Lower leg skin (tissue), 4 donors: ENCODE results near the gene CRTC3. TPM values are rescaled to one million over a fixed set of nuclear protein-coding genes. Genes with fewer than 3 reads are reported as not detected.

Experiments
- DNase-seq, 2 donors: peaks; one replicate each; pipeline ENCODE4 v3.0.0-alpha.2; 2019; ENCODE audit warnings: low spot score in 2 of 2
- H3K4me3 ChIP-seq: fragments of 200-600 bp; sonication (generic); 2 replicates; pipeline ENCODE4 v1.5.1; 2017; ENCODE audit warnings: mild to moderate bottlenecking, low read depth; ENCODE audit not compliant: poor library complexity, severe bottlenecking
- POLR2A ChIP-seq, 2 donors: fragments of 450-650 bp; IDR thresholded peaks; one replicate each; pipeline ENCODE4 v1.6.1; 2016 to 2017; ENCODE audit warnings: antibody characterized with exemption in 2 of 2, mild to moderate bottlenecking in 1 of 2, moderate library complexity in 1 of 2
- WGBS, 2 donors: methylation state at CpG; one replicate each; pipeline ENCODE4 v1.1.5; 2018; 5-methylcytosine and 5-hydroxymethylcytosine counted together
- intact Hi-C: fragments of 100-400 bp; cut with DNase I; formaldehyde crosslinking; loops from one replicate; pipeline ENCODE4 v1.15.0; 2023; ENCODE audit warnings: low total_unique reads
- total RNA-seq, 4 donors: library from RNA; depleted of rRNA; stranded (reverse); fragments of >200 nt; gene quantifications; one replicate each; pipeline ENCODE4 v1.1.0, GENCODE V29; 2016
- TF ChIP-seq, protein P1 (sequence below), 3 donors: fragments of 450-650 bp; IDR thresholded peaks; one replicate each; pipeline ENCODE4 v1.5.1; 2016; ENCODE audit warnings: antibody characterized with exemption in 3 of 3, mild to moderate bottlenecking in 3 of 3, moderate library complexity in 2 of 3

CRTC3 gene
- total RNA-seq, 4 donors from 2014 or later = 27.3 to 32.5 (median 28.9) TPM

DNA sequence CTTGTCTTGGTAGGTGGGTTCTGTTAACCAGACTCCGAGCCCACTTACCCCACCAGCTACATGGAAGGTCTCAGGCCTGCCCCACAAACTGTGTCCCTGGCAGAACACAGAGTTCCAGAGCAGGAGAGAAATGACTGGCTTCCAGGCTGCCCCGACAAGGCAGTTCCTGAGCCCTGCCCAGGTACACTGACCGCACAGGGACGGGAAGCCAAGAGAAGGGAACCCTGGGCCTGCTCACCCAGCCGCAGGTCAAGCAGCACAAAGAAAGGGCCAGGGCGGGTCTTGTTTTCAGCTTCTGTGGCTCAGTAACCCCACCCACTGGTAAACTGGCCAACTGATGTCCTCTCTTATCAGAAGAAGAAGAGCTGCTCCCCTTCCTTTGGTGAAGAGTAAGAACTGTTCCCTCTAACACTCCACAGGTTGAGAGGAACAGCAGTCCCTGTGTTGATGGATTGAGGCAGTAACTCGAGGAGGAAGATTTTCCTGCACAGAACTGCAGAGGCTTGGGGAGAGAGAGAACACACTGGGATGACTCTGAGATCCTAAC is 68.4 kb downstream of the CRTC3 start:
- 69 to 73% methylated on average over 7 of the region's 7 CpGs for WGBS, 2 donors
- intact Hi-C loops = no loop called here
- H3K4me3 ChIP-seq = no peak overlapping the region
- TF ChIP-seq, protein P1, sequence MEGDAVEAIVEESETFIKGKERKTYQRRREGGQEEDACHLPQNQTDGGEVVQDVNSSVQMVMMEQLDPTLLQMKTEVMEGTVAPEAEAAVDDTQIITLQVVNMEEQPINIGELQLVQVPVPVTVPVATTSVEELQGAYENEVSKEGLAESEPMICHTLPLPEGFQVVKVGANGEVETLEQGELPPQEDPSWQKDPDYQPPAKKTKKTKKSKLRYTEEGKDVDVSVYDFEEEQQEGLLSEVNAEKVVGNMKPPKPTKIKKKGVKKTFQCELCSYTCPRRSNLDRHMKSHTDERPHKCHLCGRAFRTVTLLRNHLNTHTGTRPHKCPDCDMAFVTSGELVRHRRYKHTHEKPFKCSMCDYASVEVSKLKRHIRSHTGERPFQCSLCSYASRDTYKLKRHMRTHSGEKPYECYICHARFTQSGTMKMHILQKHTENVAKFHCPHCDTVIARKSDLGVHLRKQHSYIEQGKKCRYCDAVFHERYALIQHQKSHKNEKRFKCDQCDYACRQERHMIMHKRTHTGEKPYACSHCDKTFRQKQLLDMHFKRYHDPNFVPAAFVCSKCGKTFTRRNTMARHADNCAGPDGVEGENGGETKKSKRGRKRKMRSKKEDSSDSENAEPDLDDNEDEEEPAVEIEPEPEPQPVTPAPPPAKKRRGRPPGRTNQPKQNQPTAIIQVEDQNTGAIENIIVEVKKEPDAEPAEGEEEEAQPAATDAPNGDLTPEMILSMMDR (IDR thresholded peaks at IDR 0.05) = no peak
- no peak for TF ChIP-seq POLR2A (IDR thresholded peaks at IDR 0.05)
- peak; percentile 68 to 88 for DNase-seq

- WGBS, 2 donors = 94 to 96% methylated on average over 10 of the region's 10 CpGs
- TF ChIP-seq POLR2A (IDR thresholded peaks at IDR 0.05) = no peak
- TF ChIP-seq, protein P1 (IDR thresholded peaks at IDR 0.05) = no peak
- intact Hi-C loops = no loop called here
- no peak overlapping the region for H3K4me3 ChIP-seq
- peak in 1 of 2 donors; percentile 70 for DNase-seq
Measured at GRCh38 chr15:90598679-90599078, 69.0 kb downstream of the CRTC3 start.

- H3K4me3 ChIP-seq = no peak overlapping the region
- intact Hi-C loops = no loop called here
- WGBS, 2 donors = 86 to 88% methylated on average over 4 of the region's 4 CpGs
- peak in 1 of 2 donors; percentile 61 for DNase-seq
- TF ChIP-seq POLR2A (IDR thresholded peaks at IDR 0.05) = no peak
- TF ChIP-seq, protein P1 (IDR thresholded peaks at IDR 0.05) = no peak
Measured at GRCh38 chr15:90599116-90599515, 69.4 kb downstream of the CRTC3 start.

GRCh38 chr15:90599644-90600043 is 69.9 kb downstream of the CRTC3 start:
- WGBS, 2 donors = 81 to 82% methylated on average over 6 of the region's 6 CpGs
- no peak for DNase-seq
- no peak overlapping the region for H3K4me3 ChIP-seq
- no peak for TF ChIP-seq POLR2A (IDR thresholded peaks at IDR 0.05)
- TF ChIP-seq, protein P1 (IDR thresholded peaks at IDR 0.05) = no peak
- intact Hi-C loops = no loop called here

- peak in 1 of 2 donors; percentile 3 for DNase-seq
- intact Hi-C loops = no loop called here
- TF ChIP-seq POLR2A (IDR thresholded peaks at IDR 0.05) = no peak
- TF ChIP-seq, protein P1 (IDR thresholded peaks at IDR 0.05) = no peak
- WGBS, 2 donors = 94% methylated on average over 7 of the region's 7 CpGs
- H3K4me3 ChIP-seq = no peak overlapping the region
Measured at GRCh38 chr15:90600954-90601353, 71.2 kb downstream of the CRTC3 start.

- intact Hi-C loops = no loop called here
- 91 to 95% methylated on average over 4 of the region's 4 CpGs for WGBS, 2 donors
- no peak for DNase-seq
Measured at GRCh38 chr15:90603893-90604292, 74.2 kb downstream of the CRTC3 start.

More at GRCh38 chr15:90603893-90604292, 74.2 kb downstream of the CRTC3 start:
- no peak for TF ChIP-seq POLR2A (IDR thresholded peaks at IDR 0.05)
- TF ChIP-seq, protein P1 (IDR thresholded peaks at IDR 0.05) = no peak
- no peak overlapping the region for H3K4me3 ChIP-seq
